BLaER1 (cell line): ENCODE results near the gene P2RX6.
"Not testable (repeated sequence)": the region's sequence is repeated elsewhere in the genome, so short reads cannot be mapped to it uniquely, and the experiment has no call there.

Source experiments
- H3K27ac ChIP-seq: shearing (Covaris generic); formaldehyde crosslinking; 2 replicates; pipeline ENCODE4 v1.8.1; 2022
- H3K27me3 ChIP-seq: shearing (Covaris generic); formaldehyde crosslinking; 2 replicates; pipeline ENCODE4 v1.8.1; 2022
- H3K36me3 ChIP-seq: shearing (Covaris generic); formaldehyde crosslinking; 2 replicates; pipeline ENCODE4 v1.8.1; 2022
- H3K4me1 ChIP-seq: shearing (Covaris generic); formaldehyde crosslinking; 2 replicates; pipeline ENCODE4 v1.8.1; 2022
- H3K4me2 ChIP-seq: shearing (Covaris generic); formaldehyde crosslinking; 2 replicates; pipeline ENCODE4 v1.8.1; 2022
- H3K4me3 ChIP-seq: shearing (Covaris generic); formaldehyde crosslinking; 2 replicates; pipeline ENCODE4 v1.8.1; 2022
- H3K9ac ChIP-seq: shearing (Covaris generic); formaldehyde crosslinking; 2 replicates; pipeline ENCODE4 v1.8.1; 2022
- H3K9me3 ChIP-seq: shearing (Covaris generic); formaldehyde crosslinking; 2 replicates; pipeline ENCODE4 v1.8.1; 2022
- H4K20me1 ChIP-seq: shearing (Covaris generic); formaldehyde crosslinking; 2 replicates; pipeline ENCODE4 v1.8.1; 2022
- Cebpa-rat ChIP-seq: shearing (Covaris generic); IDR thresholded peaks from 2 replicates; pipeline ENCODE4 v1.8.1; 2022

Gene P2RX6

GRCh38 chr22:21014726-21015465 lies at the start of gene P2RX6:
P2RX6 (plus strand) TSS chr22:21015165; CDS start chr22:21015175, 10 bp downstream.
- 0 out of 2 replicates have a peak within 1 kb of the TSS, but pooled peaks have one; percentile 26 for H3K27ac ChIP-seq
- H3K9me3 ChIP-seq: no peaks in the 10 kb centered on the region
- no peak within 1 kb of the TSS for H3K9ac ChIP-seq
- H4K20me1 ChIP-seq: peaks cover 8% of the 10 kb centered on the region; the same call in 1 of the 2 replicates
- peak within 1 kb of the TSS; percentile 98 for H3K4me2 ChIP-seq
- H3K4me3 ChIP-seq: peak within 1 kb of the TSS; percentile 54
- peaks cover 32% of the 10 kb centered on the region for H3K4me1 ChIP-seq
- no peaks in the 10 kb centered on the region for H3K36me3 ChIP-seq
- H3K27me3 ChIP-seq: no peaks in the 10 kb centered on the region
- no peak for TF ChIP-seq Cebpa-rat

- Histone ChIP-seq H3K4me3 (peak overlapping the region; percentile 60; the same call in 1 of the 2 replicates), H3K36me3 (no peaks in the 10 kb centered on the region), H3K4me2 (peak overlapping the region; percentile 86; the same call in 1 of the 2 replicates), H3K9ac (no peak overlapping the region), H3K4me1 (peaks cover 36% of the 10 kb centered on the region), H3K9me3 (no peaks in the 10 kb centered on the region), H3K27me3 (peaks cover 44% of the 10 kb centered on the region), H4K20me1 (peaks cover 33% of the 10 kb centered on the region), H3K27ac (no peak overlapping the region)
- TF ChIP-seq Cebpa-rat: no peak
These were observed 48.8 kb upstream of the P2RX6 start for GRCh38 chr22:20965888-20966855.

- Histone ChIP-seq H3K4me3 (no peak within 1 kb of the TSS), H3K4me2 (peak within 1 kb of the TSS; percentile 32; the same call in 1 of the 2 replicates), H3K4me1 (peaks cover 36% of the 10 kb centered on the region), H3K9me3 (no peaks in the 10 kb centered on the region), H4K20me1 (peaks cover 33% of the 10 kb centered on the region), H3K27ac (no peak within 1 kb of the TSS), H3K27me3 (peaks cover 44% of the 10 kb centered on the region), H3K9ac (no peak within 1 kb of the TSS), H3K36me3 (no peaks in the 10 kb centered on the region)
- TF ChIP-seq Cebpa-rat: no peak
These were observed 47.9 kb upstream of the P2RX6 start, which contains the start of gene AIFM3 for GRCh38 chr22:20966883-20967696. AIFM3 (plus strand) TSS chr22:20967255; CDS start chr22:20967945, 690 bp downstream.

- H3K9ac ChIP-seq: no peak overlapping the region
- no peak overlapping the region for H3K4me2 ChIP-seq
- TF ChIP-seq Cebpa-rat: no peak
- peaks cover 38% of the 10 kb centered on the region for H3K27me3 ChIP-seq
- peaks cover 36% of the 10 kb centered on the region for H3K4me1 ChIP-seq
- H3K9me3 ChIP-seq: no peaks in the 10 kb centered on the region
- H3K27ac ChIP-seq: no peak overlapping the region
- no peak overlapping the region for H3K4me3 ChIP-seq
- H4K20me1 ChIP-seq: peaks cover 33% of the 10 kb centered on the region
- H3K36me3 ChIP-seq: no peaks in the 10 kb centered on the region
These were observed 47.2 kb upstream of the P2RX6 start for GRCh38 chr22:20967697-20968211.

GRCh38 chr22:20968281-20968977 lies 46.5 kb upstream of the P2RX6 start:
- H3K27me3 ChIP-seq: peaks cover 32% of the 10 kb centered on the region
- no peak for TF ChIP-seq Cebpa-rat
- H3K36me3 ChIP-seq: no peaks in the 10 kb centered on the region
- H3K9me3 ChIP-seq: no peaks in the 10 kb centered on the region
- peak overlapping the region; percentile 32 for H3K4me2 ChIP-seq
- no peak overlapping the region for H3K9ac ChIP-seq
- H3K4me1 ChIP-seq: peaks cover 36% of the 10 kb centered on the region
- peaks cover 30% of the 10 kb centered on the region for H4K20me1 ChIP-seq
- H3K27ac ChIP-seq: no peak overlapping the region
- H3K4me3 ChIP-seq: no peak overlapping the region

GRCh38 chr22:20970939-20971657 lies 43.9 kb upstream of the P2RX6 start:
- Histone ChIP-seq H3K27ac (no peak overlapping the region), H3K4me1 (peaks cover 16% of the 10 kb centered on the region), H3K36me3 (no peaks in the 10 kb centered on the region), H3K9me3 (no peaks in the 10 kb centered on the region), H3K9ac (no peak overlapping the region), H3K4me2 (no peak overlapping the region), H4K20me1 (peaks cover 4% of the 10 kb centered on the region; the same call in 1 of the 2 replicates), H3K27me3 (peaks cover 5% of the 10 kb centered on the region), H3K4me3 (no peak overlapping the region)
- no peak for TF ChIP-seq Cebpa-rat

- not testable (repeated sequence) for H3K9me3 ChIP-seq, H4K20me1 ChIP-seq, H3K4me3 ChIP-seq, H3K9ac ChIP-seq, H3K36me3 ChIP-seq, H3K27me3 ChIP-seq, H3K27ac ChIP-seq, H3K4me2 ChIP-seq
- H3K4me1 ChIP-seq: peaks cover 15% of the 10 kb centered on the region
These were observed 42.8 kb upstream of the P2RX6 start for GRCh38 chr22:20972014-20972694.
